ENCODE results near the gene NEK2. TPM values are rescaled to one million over a fixed set of nuclear protein-coding genes. Genes with fewer than 3 reads are reported as not detected.
A peak's percentile ranks its signal among the peaks of the same experiment; 100 is the strongest.

Gene NEK2
- total RNA-seq, 1 donor from 2014 or later = 93.3 TPM

- H3K36me3 Mint-ChIP-seq = no peaks in the 10 kb centered on the region
- no peak for TF ChIP-seq EZH2phosphoT487 (IDR thresholded peaks at IDR 0.05)
- TF ChIP-seq EZH2 (IDR thresholded peaks at IDR 0.05) = no peak
- TF ChIP-seq, protein P1, sequence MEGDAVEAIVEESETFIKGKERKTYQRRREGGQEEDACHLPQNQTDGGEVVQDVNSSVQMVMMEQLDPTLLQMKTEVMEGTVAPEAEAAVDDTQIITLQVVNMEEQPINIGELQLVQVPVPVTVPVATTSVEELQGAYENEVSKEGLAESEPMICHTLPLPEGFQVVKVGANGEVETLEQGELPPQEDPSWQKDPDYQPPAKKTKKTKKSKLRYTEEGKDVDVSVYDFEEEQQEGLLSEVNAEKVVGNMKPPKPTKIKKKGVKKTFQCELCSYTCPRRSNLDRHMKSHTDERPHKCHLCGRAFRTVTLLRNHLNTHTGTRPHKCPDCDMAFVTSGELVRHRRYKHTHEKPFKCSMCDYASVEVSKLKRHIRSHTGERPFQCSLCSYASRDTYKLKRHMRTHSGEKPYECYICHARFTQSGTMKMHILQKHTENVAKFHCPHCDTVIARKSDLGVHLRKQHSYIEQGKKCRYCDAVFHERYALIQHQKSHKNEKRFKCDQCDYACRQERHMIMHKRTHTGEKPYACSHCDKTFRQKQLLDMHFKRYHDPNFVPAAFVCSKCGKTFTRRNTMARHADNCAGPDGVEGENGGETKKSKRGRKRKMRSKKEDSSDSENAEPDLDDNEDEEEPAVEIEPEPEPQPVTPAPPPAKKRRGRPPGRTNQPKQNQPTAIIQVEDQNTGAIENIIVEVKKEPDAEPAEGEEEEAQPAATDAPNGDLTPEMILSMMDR (IDR thresholded peaks at IDR 0.05) = no peak
- no peak overlapping the region for H3K4me2 ChIP-seq
- no peak overlapping the region for H3K4me3 ChIP-seq
- no peaks in the 10 kb centered on the region for H3K9me3 Mint-ChIP-seq
- no peak for DNase-seq (ENCODE audit: low spot score)
- H3K27me3 ChIP-seq = no peaks in the 10 kb centered on the region
- H3K27me3 Mint-ChIP-seq (ENCODE audit: insufficient read depth, low read depth) = peaks cover 4% of the 10 kb centered on the region
- H3K9ac ChIP-seq = no peak overlapping the region
- H3K27ac Mint-ChIP-seq = no peak overlapping the region
- no peak overlapping the region for H2AFZ ChIP-seq (replicated peaks)
- no peaks in the 10 kb centered on the region for H3K4me1 ChIP-seq
- no peaks in the 10 kb centered on the region for H3K9me3 ChIP-seq (ENCODE audit: low read depth)
- H3F3A ChIP-seq (ENCODE audit: low read depth) = no peaks in the 10 kb centered on the region
- no peaks in the 10 kb centered on the region for H3K79me2 ChIP-seq (ENCODE audit: low read depth)
- no peak overlapping the region for H3K4me3 Mint-ChIP-seq
- H3K27ac ChIP-seq = no peak overlapping the region
- peaks cover 13% of the 10 kb centered on the region for H3K4me1 Mint-ChIP-seq
- no peaks in the 10 kb centered on the region for H4K20me1 ChIP-seq (ENCODE audit: low read depth)
- no peaks in the 10 kb centered on the region for H3K36me3 ChIP-seq
Observed at GRCh38 chr1:211644653-211645052, 30.8 kb downstream of the NEK2 start.

GRCh38 chr1:211643324-211644212, 31.9 kb downstream of the NEK2 start:
- Histone ChIP-seq H3K27me3 (no peaks in the 10 kb centered on the region), H3K36me3 (no peaks in the 10 kb centered on the region), H3K4me3 (no peak overlapping the region), H4K20me1 (ENCODE audit: low read depth) (no peaks in the 10 kb centered on the region), H3K4me1 (no peaks in the 10 kb centered on the region), H3K27ac (no peak overlapping the region), H3K9me3 (ENCODE audit: low read depth) (no peaks in the 10 kb centered on the region), H3K9ac (no peak overlapping the region), H2AFZ (replicated peaks) (peak overlapping the region; percentile 47), H3K79me2 (ENCODE audit: low read depth) (no peaks in the 10 kb centered on the region), H3K4me2 (no peak overlapping the region), H3F3A (ENCODE audit: low read depth) (no peaks in the 10 kb centered on the region)
- DNase-seq (ENCODE audit: low spot score) = peak; percentile 19
- Mint-ChIP-seq H3K4me1 (peaks cover 13% of the 10 kb centered on the region), H3K27me3 (ENCODE audit: insufficient read depth, low read depth) (peaks cover 4% of the 10 kb centered on the region), H3K36me3 (no peaks in the 10 kb centered on the region), H3K9me3 (no peaks in the 10 kb centered on the region), H3K27ac (no peak overlapping the region), H3K4me3 (no peak overlapping the region)
- TF ChIP-seq, protein P1 (IDR thresholded peaks at IDR 0.05) = no peak
- TF ChIP-seq EZH2 (IDR thresholded peaks at IDR 0.05) (no peak), EZH2phosphoT487 (IDR thresholded peaks at IDR 0.05) (no peak)

GRCh38 chr1:211642870-211643269, 32.6 kb downstream of the NEK2 start:
- no peaks in the 10 kb centered on the region for H3F3A ChIP-seq (ENCODE audit: low read depth)
- Mint-ChIP-seq H3K36me3 (no peaks in the 10 kb centered on the region), H3K9me3 (no peaks in the 10 kb centered on the region), H3K4me1 (peaks cover 13% of the 10 kb centered on the region), H3K4me3 (no peak overlapping the region), H3K27me3 (ENCODE audit: insufficient read depth, low read depth) (peaks cover 4% of the 10 kb centered on the region), H3K27ac (no peak overlapping the region)
- no peak overlapping the region for H3K27ac ChIP-seq
- no peak overlapping the region for H3K9ac ChIP-seq
- no peaks in the 10 kb centered on the region for H3K79me2 ChIP-seq (ENCODE audit: low read depth)
- H3K4me3 ChIP-seq = no peak overlapping the region
- no peak for DNase-seq (ENCODE audit: low spot score)
- no peaks in the 10 kb centered on the region for H3K27me3 ChIP-seq
- no peaks in the 10 kb centered on the region for H3K4me1 ChIP-seq
- no peaks in the 10 kb centered on the region for H4K20me1 ChIP-seq (ENCODE audit: low read depth)
- no peak overlapping the region for H3K4me2 ChIP-seq
- no peaks in the 10 kb centered on the region for H3K36me3 ChIP-seq
- no peaks in the 10 kb centered on the region for H3K9me3 ChIP-seq (ENCODE audit: low read depth)
- no peak for TF ChIP-seq EZH2phosphoT487 (IDR thresholded peaks at IDR 0.05)
- no peak for TF ChIP-seq EZH2 (IDR thresholded peaks at IDR 0.05)
- TF ChIP-seq, protein P1 (IDR thresholded peaks at IDR 0.05) = no peak
- no peak overlapping the region for H2AFZ ChIP-seq (replicated peaks)
